ENCODE data around the gene TNFSF10.
"Not testable (repeated sequence)": the region's sequence is repeated elsewhere in the genome, so short reads cannot be mapped to it uniquely, and the experiment has no call there.

The TNFSF10 gene

DNA sequence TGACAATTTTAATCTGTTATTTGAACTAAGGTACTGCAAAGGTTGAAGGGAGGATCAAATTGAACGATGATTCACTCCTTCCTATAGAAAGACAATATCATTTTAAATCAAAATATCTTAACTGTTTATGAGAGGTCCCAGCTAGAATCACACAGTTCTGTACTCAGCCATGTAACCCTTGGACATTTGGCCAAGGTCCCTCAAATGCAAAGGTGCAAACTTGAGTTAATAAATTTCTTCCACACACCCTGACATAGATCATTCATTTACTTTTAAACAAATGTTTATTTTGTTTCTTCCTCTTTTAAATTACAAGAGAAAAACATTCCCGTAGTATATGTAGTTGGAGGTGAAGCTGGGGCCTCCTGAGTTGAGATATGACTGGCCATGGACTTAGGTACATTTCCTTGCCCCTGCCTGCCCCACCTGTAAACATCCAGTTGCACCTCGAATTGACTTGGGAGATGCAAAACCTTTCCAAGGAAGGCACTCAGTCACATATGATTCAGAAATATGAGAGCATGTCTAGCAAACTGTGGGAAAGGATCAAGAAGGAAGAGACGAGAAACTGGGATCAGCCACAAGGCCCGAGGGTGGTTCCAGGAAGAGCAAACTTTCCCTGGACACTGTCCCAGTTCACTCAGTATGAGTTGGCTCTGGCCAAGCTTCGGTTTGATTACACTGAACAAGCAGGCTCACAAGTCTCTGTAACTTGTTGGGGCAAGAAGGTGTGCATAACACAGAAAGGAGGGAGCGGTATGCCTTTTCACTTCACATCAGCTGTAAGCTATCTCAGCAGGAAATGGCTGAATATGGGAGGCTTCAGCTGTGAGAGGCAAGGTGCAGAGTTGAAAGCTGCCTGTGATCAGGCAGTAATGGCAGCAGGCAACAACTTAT, 6.7 kb downstream of the TNFSF10 start:
- DNase-seq (ENCODE audit: low spot score): no peak

DNA sequence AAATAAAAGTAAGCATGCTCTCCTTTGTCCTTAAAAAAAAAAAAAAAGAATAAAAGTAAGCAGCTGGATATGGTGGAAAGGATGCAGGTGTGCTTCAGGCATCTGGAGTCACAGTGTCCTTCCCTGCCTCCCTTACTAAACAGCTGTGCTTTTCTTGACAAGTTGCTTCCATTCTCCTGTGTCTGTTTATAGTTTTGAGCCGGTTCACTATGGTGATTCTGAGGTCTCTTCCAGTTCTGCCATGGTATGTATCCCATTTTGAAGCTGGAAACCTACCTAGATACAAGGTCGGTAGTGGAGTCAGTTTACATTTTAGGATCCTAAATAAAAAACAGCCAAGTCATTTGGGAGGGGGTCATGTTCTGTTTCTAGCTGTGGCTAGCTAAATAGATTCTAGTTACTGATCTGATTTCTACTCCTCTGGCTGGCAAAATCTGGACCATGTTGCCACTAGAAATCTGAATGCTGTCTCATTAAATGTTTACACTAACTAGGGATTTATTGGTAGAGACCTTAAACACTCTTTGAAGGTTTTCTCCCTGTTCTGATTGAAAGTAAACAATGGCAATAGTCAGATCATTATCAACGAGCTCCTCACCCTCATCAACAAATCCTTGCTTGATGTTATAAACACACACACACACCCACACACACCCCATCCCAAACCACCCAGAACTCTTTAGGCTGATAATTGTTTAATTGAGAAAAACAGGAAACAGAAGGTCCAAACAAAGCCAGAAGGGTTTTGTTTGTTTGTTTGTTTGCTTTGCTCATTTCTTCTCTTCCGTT, 7.9 kb downstream of the TNFSF10 start:
- no peak for DNase-seq (ENCODE audit: low spot score)

DNA sequence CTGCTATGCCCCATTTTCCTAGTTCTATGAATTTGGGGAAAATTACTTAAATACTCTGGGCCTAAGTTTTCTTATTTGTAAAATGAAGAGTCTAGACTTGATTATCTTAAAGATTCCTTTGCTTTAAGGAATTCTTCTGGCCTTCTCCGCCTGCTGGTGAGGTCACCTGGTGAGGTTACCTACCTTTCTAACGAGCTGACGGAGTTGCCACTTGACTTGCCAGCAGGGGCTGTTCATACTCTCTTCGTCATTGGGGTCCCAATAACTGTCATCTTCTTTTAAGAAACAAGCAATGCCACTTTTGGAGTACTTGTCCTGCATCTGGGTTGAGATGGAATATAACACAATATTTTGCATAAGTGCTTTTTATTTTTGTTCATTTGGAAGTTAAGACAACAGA, 8.6 kb downstream of the TNFSF10 start:
- no peak for DNase-seq (ENCODE audit: low spot score)

DNA sequence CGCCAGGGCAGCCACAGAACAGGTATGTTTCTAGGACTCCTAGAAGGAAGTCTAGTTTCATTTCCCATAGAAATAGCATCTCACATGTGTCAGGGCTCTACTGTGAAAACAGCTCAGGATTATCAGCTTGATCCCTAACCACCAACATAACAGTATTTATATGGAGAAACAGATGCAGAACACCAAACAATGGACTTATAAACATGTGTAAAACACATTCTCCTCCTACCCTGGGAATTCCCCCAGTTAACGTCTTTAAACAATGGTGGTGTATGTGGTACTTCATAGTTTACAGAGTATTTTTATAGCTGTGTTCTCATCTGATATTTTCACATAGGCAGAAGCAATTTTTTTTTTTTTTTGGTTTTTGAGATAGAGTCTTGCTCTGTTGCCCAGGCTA, 9.7 kb downstream of the TNFSF10 start:
- DNase-seq (ENCODE audit: low spot score): no peak

DNA sequence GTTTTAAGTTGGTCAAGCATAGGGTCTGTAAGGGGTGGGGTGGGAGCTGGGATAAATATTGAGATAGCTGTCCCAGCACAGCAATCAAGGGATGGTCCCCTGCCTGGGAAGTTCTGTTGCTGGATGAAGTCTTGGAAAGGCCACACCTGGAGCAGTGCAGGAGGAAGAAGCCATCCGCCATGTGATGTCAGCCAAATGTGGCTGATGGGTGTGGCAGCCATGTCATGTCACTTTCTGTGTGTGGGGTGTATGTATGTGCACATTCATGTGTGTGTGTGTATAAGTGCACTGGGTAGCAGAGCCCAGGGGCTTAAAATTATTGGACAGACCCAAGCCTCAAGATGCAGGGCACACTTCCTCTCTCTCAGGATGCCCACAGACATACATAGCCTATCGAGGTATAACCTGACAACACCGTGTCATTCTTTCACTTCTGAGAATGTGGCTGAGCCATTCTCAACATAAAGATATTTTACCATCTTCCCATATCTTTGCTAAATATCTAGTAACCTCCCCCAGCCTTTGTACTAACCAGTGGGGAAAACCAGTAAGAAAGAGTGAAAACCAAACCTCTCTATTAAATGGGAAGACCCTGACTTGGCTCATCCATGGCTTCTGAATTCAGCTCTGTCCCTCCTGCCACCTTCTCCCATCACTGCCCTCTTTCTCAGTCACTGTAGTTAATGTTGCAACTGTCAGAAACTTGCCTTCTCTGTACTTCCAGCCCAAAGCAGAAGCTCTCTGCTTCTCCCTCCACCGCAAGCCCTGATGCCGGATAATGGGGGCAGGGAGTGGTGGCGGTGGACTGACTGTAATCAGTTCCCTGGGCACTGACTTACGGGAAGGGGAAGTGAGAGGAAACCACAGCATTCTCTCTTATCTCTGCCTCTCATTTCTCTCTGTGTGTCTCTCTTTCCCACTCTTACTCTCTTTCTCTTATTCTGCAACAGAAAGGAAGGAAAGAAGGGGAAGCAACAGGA, 11.2 kb downstream of the TNFSF10 start:
- DNase-seq (ENCODE audit: low spot score): no peak

DNA sequence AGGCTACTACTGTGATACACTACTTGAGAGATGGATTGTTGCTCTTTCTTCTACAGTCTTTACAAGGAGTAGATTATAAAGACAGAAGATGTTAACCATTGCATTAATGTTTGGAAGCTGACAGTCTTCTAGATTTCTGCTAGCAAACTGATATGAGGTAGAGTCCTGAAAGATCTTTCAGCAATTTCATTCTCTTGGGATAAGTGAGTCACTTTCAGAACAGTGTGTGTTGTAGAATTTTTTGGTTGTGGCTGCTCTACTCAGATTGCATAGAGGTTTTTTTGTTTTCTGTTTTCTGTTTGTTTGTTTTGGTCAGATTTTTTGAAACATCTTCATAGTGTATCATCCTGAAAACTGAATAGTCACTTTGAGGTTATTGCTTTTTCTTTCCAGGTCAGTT, 17.1 kb downstream of the TNFSF10 start:
- no peak for DNase-seq (ENCODE audit: low spot score)

DNA sequence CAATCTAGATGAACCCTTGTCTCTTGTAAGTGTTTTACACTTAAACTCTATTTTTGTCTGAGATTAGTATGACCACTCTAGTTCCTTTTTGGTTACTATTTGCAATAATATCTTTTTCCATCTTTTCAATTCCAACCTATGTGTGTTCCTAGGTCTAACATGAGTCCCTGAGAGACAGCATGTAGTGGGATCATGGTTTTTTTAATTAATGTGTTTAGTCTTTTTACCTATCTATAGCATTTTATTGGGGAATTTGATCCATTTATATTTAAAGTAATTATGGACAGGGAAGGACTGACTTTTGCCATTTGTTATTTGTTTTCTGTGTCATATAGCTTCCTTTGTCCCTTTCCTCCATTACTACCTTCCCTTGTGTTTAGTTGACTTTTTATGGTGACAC, 21.7 kb downstream of the TNFSF10 start:
- no peak for DNase-seq (ENCODE audit: low spot score)

DNA sequence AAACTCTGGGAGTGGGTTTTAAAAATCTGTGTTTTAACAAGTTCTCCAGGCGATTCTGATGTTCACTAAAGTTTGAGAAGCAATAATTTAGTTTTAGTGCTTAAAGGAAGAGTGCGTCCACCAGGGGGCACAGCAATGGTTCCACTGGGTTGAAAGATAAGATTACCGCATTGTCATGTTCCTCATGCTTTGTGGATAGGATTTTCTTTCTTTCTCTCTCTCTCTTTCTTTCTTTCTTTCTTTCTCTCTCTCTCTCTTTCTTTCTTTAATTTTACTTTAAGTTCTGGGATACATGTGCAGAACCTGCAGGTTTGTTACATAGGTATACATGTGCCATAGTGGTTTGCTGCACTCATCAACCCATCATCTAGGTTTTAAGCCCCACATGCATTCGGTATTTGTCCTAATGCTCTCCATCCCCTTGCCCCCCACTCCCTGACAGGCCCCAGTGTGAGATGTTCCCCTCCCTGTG, 33.0 kb downstream of the TNFSF10 start:
- not testable (repeated sequence) for DNase-seq (ENCODE audit: low spot score)

DNA sequence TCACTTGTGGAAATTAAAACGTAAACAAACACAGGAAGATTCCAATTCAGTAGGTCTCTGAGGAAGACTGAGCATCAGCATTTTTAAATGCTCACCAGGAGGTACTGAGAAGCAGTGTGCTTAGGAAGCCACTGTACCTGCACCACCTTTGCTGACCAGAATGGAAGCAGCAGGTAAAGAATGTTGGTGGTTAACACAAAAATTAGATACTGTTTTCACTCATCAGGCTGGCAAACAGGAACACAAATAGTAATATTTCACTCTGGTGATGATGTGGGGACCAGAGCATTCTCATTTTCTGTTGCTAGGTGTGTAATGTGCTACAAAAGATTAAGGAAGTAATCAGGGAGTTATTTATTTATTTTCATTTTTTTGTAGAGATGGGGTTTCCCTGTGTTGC, 45.1 kb downstream of the TNFSF10 start:
- DNase-seq (ENCODE audit: low spot score): no peak

DNA sequence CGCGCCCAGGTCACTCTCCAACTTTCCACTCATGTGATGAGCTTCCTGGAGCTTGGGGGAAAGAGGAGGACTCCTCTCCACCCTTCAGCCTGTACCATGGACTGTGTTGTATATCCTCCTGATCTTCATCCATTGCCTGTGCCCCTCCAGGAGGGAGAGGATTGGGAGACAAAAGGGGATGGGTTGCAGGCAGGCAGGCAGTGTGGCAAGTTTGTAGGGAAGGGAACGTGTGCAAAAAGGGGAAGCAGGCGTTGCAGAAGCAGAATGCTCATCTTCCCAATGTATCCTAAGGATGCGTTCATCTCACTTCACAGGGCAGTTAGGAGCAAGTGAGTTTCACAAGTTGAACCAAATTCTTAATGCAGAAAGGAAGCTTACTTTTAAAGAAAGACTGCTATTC, 46.9 kb downstream of the TNFSF10 start:
- DNase-seq (ENCODE audit: low spot score): no peak

DNA sequence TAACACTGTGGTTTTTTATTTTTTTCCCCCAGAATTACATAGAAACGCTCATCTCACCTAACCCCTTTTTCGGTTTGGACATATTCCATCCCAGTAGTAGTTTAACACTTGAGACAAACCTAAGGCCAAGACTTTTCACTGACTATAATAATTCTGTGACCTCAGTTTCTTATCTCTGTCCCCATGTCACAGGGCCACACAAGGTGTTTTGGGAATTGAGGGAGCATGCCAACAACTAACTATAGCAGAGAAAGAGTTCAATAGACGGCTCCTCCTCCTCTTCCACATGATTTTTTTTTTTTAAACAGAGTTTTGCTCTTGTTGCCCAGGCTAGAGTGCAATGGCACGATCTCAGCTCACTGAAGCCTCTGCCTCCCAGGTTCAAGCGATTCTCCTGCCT, 47.5 kb downstream of the TNFSF10 start:
- no peak for DNase-seq (ENCODE audit: low spot score)

DNA sequence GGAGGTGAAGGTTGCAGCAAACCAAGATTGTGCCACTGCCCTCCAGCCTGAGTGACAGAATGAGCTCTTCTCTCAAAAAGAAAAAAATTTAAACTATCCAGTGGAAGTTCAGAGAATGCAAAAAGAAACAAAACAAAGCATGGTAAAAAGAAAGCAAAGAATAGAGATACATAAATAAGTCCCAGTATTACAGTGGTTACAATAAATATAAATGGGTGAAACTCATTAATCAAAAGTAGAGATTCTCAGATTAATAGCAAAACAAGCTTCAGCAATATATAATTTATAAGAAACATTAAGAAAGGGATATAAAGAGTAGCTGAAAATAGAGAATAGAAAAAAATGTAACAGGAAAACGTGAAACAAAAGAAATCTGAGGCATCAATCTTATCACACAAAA, 51.3 kb downstream of the TNFSF10 start:
- DNase-seq (ENCODE audit: low spot score): no peak

DNA sequence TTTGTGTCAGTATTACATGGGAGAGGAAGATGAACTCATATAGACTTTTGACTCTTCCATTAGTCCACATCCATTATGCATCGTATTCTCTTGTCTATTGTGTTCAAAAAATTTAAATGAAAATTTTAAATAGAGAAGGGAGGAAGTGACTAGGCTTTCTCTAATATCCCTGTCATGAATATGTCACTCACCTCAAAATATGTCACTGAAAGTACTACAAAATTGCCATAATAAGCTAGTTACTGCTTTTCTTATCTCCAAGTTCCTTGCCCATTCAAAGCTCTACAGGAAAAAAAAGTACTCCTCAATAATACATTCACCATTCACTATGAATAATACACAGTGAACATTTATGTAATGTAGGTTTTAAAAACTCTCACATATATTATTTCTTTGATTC, 52.6 kb downstream of the TNFSF10 start:
- no peak for DNase-seq (ENCODE audit: low spot score)

DNA sequence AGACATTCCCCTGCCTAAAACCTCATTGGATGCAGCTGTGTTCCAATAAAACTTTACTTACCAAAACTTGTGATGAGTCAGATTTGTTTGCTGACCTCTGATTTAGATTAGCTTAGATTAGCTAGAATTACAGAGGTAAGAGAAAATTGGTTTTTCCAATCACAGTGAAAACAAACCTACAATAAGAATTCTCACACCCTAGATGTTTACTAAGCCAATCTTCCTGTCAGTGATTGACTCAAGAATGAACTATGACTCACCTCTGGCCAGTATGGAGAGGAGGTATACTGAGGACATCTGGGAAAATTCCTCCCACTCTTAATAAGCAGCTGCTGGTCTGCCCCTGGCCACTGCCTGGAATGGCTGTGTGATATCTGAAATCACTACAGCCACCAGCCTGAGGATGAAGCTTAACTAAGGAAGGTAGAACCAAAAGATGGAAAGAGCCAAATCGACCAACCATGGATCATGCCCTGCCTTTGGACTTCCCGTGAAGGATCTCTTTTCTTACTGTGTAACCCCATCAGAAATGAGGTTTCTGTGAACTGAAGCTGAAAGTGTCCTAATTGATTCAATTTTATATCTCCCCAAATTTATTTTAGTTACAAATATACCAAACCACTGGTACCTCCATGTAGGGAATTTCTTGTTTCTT, 55.9 kb downstream of the TNFSF10 start:
- DNase-seq (ENCODE audit: low spot score): no peak

DNA sequence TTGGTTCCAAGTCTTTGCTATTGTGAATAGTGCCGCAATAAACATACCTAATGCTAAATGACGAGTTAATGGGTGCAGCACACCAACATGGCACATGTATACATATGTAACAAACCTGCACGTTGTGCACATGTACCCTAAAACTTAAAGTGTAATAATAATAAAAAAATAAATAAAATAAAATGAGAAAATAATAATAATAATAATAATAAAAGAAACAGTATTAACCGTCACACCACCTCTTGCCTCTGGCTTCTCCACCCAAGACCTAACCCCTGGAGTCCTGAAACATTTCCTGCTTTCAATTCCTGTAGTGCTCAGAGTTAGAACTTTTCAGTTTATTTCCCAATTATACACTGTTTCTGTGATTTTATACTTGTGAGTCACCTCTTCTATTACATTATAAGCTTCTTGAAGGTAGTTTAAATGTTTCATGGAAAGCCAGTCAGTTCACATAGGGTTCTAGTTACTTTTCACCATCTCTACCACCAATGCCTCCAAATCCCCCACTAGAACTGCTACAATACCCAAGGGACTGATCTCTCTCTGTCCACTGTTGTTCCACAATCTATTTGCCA, 56.6 kb downstream of the TNFSF10 start:
- no peak for DNase-seq (ENCODE audit: low spot score)

DNA sequence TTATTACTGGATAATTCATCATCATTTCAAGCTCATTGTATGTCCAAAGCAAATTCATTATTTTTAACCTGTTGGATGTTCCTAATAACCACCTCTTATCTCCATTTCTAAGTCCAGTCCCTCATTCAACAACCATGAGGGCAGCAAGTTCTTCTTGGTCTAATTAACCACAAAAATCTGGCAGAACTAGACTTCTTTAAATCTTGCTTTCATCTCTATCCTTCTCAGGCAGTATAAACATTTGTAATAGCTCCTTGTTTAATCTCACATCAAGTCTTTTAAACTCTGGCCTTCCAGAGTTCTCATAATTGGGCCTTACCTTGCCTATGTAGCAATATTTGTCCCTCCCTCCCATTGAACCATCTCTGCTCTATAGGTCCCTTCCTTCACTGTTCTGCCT, 57.9 kb downstream of the TNFSF10 start:
- DNase-seq (ENCODE audit: low spot score): no peak

DNA sequence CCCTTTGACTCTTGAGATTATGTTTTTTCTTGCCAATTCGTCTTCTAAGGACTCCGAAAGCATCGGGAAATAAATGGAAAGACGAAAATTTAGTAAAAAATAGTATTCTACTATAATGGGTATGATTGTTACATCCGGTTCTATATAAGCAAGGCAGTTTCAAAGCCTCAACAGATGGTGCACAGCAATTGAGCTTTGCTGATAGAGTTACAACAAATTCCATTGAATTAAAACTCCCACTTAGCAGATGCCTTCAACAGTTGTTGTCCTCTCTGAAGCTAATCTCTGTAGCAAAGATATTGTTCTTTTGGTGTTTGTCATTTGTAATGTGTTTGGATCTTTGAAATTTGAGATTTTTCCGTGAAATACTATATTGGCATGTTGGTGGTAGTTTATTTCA, 58.9 kb downstream of the TNFSF10 start:
- no peak for DNase-seq (ENCODE audit: low spot score)

DNA sequence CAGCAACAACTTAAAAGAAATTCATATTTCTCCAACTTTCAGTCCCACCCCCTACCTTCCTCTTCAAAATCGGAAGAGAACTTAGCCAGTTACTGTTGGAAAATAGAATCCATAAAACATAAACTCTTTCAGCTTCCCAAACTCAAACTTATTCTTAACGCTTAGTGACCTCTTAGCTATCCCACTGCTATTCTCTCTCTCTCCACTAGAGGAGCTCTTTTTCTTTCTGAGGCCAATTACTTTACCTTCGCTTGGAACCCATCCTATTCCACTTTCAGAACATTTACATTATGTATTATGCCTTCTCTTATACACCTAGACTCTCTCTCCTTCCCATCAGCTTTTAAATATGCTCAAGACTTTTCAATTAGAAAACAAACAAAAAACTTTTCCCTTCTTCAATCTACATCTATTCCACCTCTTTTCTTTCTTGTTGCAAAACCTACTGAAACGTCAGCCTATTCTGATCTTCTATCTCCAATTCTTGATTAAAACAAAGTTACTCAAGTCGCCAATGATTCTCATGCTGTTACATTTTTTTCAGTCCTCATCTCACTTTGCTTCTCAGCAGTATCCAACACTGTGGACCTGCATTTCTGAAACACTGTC, 61.6 kb downstream of the TNFSF10 start:
- peak; percentile 66 for DNase-seq (ENCODE audit: low spot score)

DNA sequence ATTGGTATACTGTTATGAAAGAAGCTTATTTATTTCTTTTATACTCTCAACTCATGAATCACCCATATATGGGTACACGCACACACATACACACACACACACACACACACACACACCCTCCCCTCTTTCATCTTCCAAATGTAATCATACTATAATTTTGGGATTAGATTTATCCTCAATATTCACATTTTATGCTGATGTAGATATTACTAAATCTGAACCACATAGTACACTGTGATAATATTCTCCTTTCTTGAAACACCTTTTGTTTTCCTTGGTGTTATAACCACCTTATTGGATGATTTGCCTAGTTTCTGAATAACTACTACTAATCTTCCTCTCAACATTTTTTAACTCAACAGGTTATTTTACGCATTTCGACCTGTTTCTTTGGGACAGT, 66.8 kb downstream of the TNFSF10 start:
- DNase-seq (ENCODE audit: low spot score): no peak

Measured in HuH-7 (cell line).